ENCODE measurements around the gene DAZAP2.
A peak's percentile ranks its signal among the peaks of the same experiment; 100 is the strongest.
"Not testable (repeated sequence)": the region's sequence is repeated elsewhere in the genome, so short reads cannot be mapped to it uniquely, and the experiment has no call there.

DAZAP2 gene

GRCh38 chr12:51264297-51264696, 25.7 kb downstream of the DAZAP2 start:
- Histone ChIP-seq H3K9ac (ENCODE audit: low read length in 5 of 5) (no peak overlapping the region), H3K36me3 (ENCODE audit: control insufficient read depth in 5 of 5, insufficient read depth in 5 of 5, low read length in 5 of 5) (no peaks in the 10 kb centered on the region), H3K4me1 (ENCODE audit: control insufficient read depth in 5 of 5, insufficient read depth in 5 of 5, low read length in 5 of 5) (peaks cover 0 to 9% (median 4%) of the 10 kb centered on the region in 5 donors), H3K27me3 (ENCODE audit: control insufficient read depth in 5 of 5, insufficient read depth in 4 of 5, low read length in 5 of 5) (no peaks in the 10 kb centered on the region), H3K27ac (ENCODE audit: low read depth, low read length) (no peak overlapping the region), H3K9me3 (ENCODE audit: control insufficient read depth in 5 of 5, low read length in 5 of 5) (no peaks in the 10 kb centered on the region), H3K4me3 (ENCODE audit: low read depth in 1 of 5, low read length in 5 of 5) (no peak overlapping the region)

- Histone ChIP-seq H3K4me1 (ENCODE audit: control insufficient read depth in 5 of 5, insufficient read depth in 5 of 5, low read length in 5 of 5) (peaks cover 0 to 13% (median 7%) of the 10 kb centered on the region in 5 donors), H3K4me3 (ENCODE audit: low read depth in 1 of 5, low read length in 5 of 5) (no peak overlapping the region), H3K36me3 (ENCODE audit: control insufficient read depth in 5 of 5, insufficient read depth in 5 of 5, low read length in 5 of 5) (no peaks in the 10 kb centered on the region), H3K9me3 (ENCODE audit: control insufficient read depth in 5 of 5, low read length in 5 of 5) (no peaks in the 10 kb centered on the region), H3K27me3 (ENCODE audit: control insufficient read depth in 5 of 5, insufficient read depth in 4 of 5, low read length in 5 of 5) (no peaks in the 10 kb centered on the region), H3K27ac (ENCODE audit: low read depth, low read length) (no peak overlapping the region), H3K9ac (ENCODE audit: low read length in 5 of 5) (no peak overlapping the region)
Observed at GRCh38 chr12:51265024-51265423, 26.4 kb downstream of the DAZAP2 start.

- H3K27me3 ChIP-seq (ENCODE audit: control insufficient read depth in 5 of 5, insufficient read depth in 4 of 5, low read length in 5 of 5): peaks cover 0 to 10% (median 5%) of the 10 kb centered on the region in 5 donors
- H3K4me1 ChIP-seq (ENCODE audit: control insufficient read depth in 5 of 5, insufficient read depth in 5 of 5, low read length in 5 of 5): peaks cover 4 to 23% (median 16%) of the 10 kb centered on the region in 5 donors
- H3K9me3 ChIP-seq (ENCODE audit: control insufficient read depth in 5 of 5, low read length in 5 of 5): no peaks in the 10 kb centered on the region
- H3K4me3 ChIP-seq (ENCODE audit: low read depth in 1 of 5, low read length in 5 of 5): peak overlapping the region; percentile 22 to 76 (median 73)
- H3K9ac ChIP-seq (ENCODE audit: low read length in 5 of 5): peak overlapping the region in 2 of 5 donors; percentile 4 to 43
- no peak overlapping the region for H3K27ac ChIP-seq (ENCODE audit: low read depth, low read length)
- no peaks in the 10 kb centered on the region for H3K36me3 ChIP-seq (ENCODE audit: control insufficient read depth in 5 of 5, insufficient read depth in 5 of 5, low read length in 5 of 5)
Observed at GRCh38 chr12:51269174-51270066, 30.8 kb downstream of the DAZAP2 start.

GRCh38 chr12:51270067-51270950, 31.7 kb downstream of the DAZAP2 start, which contains the start of gene SMAGP:
Gene SMAGP, minus strand, starts transcription at chr12:51270415. Its CDS starts 1,137 bp downstream, at chr12:51269278.
- H3K27me3 ChIP-seq (ENCODE audit: control insufficient read depth in 5 of 5, insufficient read depth in 4 of 5, low read length in 5 of 5): peaks cover 0 to 10% (median 5%) of the 10 kb centered on the region in 5 donors
- peaks cover 4 to 23% (median 16%) of the 10 kb centered on the region in 5 donors for H3K4me1 ChIP-seq (ENCODE audit: control insufficient read depth in 5 of 5, insufficient read depth in 5 of 5, low read length in 5 of 5)
- peak within 1 kb of the TSS; percentile 63 to 76 (median 73) for H3K4me3 ChIP-seq (ENCODE audit: low read depth in 1 of 5, low read length in 5 of 5)
- no peaks in the 10 kb centered on the region for H3K9me3 ChIP-seq (ENCODE audit: control insufficient read depth in 5 of 5, low read length in 5 of 5)
- H3K27ac ChIP-seq (ENCODE audit: low read depth, low read length): peak within 1 kb of the TSS; percentile 69
- no peaks in the 10 kb centered on the region for H3K36me3 ChIP-seq (ENCODE audit: control insufficient read depth in 5 of 5, insufficient read depth in 5 of 5, low read length in 5 of 5)
- peak within 1 kb of the TSS; percentile 32 to 74 (median 59) for H3K9ac ChIP-seq (ENCODE audit: low read length in 5 of 5)

- Histone ChIP-seq H3K27me3 (ENCODE audit: control insufficient read depth in 5 of 5, insufficient read depth in 4 of 5, low read length in 5 of 5) (peaks cover 0 to 10% (median 5%) of the 10 kb centered on the region in 5 donors), H3K36me3 (ENCODE audit: control insufficient read depth in 5 of 5, insufficient read depth in 5 of 5, low read length in 5 of 5) (no peaks in the 10 kb centered on the region), H3K9ac (ENCODE audit: low read length in 5 of 5) (peak overlapping the region; percentile 32 to 74 (median 59)), H3K4me3 (ENCODE audit: low read depth in 1 of 5, low read length in 5 of 5) (peak overlapping the region; percentile 63 to 76 (median 73)), H3K27ac (ENCODE audit: low read depth, low read length) (peak overlapping the region; percentile 69), H3K9me3 (ENCODE audit: control insufficient read depth in 5 of 5, low read length in 5 of 5) (no peaks in the 10 kb centered on the region), H3K4me1 (ENCODE audit: control insufficient read depth in 5 of 5, insufficient read depth in 5 of 5, low read length in 5 of 5) (peaks cover 4 to 23% (median 16%) of the 10 kb centered on the region in 5 donors)
Observed at GRCh38 chr12:51270951-51271518, 32.4 kb downstream of the DAZAP2 start.

GRCh38 chr12:51272810-51273209, 34.2 kb downstream of the DAZAP2 start:
- not testable (repeated sequence) for H3K36me3 ChIP-seq (ENCODE audit: control insufficient read depth in 5 of 5, insufficient read depth in 5 of 5, low read length in 5 of 5); H3K9ac ChIP-seq (ENCODE audit: low read length in 5 of 5); H3K4me3 ChIP-seq (ENCODE audit: low read depth in 1 of 5, low read length in 5 of 5); H3K9me3 ChIP-seq (ENCODE audit: control insufficient read depth in 5 of 5, low read length in 5 of 5); H3K27ac ChIP-seq (ENCODE audit: low read depth, low read length)
- peaks cover 4 to 23% (median 16%) of the 10 kb centered on the region in 5 donors for H3K4me1 ChIP-seq (ENCODE audit: control insufficient read depth in 5 of 5, insufficient read depth in 5 of 5, low read length in 5 of 5)
- peaks cover 0 to 10% (median 5%) of the 10 kb centered on the region in 5 donors for H3K27me3 ChIP-seq (ENCODE audit: control insufficient read depth in 5 of 5, insufficient read depth in 4 of 5, low read length in 5 of 5)

GRCh38 chr12:51275088-51275487, 36.5 kb downstream of the DAZAP2 start:
- H3K9ac ChIP-seq (ENCODE audit: low read length in 5 of 5): no peak overlapping the region
- H3K4me3 ChIP-seq (ENCODE audit: low read depth in 1 of 5, low read length in 5 of 5): no peak overlapping the region
- H3K4me1 ChIP-seq (ENCODE audit: control insufficient read depth in 5 of 5, insufficient read depth in 5 of 5, low read length in 5 of 5): peaks cover 4 to 10% (median 8%) of the 10 kb centered on the region in 5 donors
- no peaks in the 10 kb centered on the region for H3K9me3 ChIP-seq (ENCODE audit: control insufficient read depth in 5 of 5, low read length in 5 of 5)
- H3K27ac ChIP-seq (ENCODE audit: low read depth, low read length): no peak overlapping the region
- H3K36me3 ChIP-seq (ENCODE audit: control insufficient read depth in 5 of 5, insufficient read depth in 5 of 5, low read length in 5 of 5): no peaks in the 10 kb centered on the region
- peaks cover 0 to 10% (median 5%) of the 10 kb centered on the region in 5 donors for H3K27me3 ChIP-seq (ENCODE audit: control insufficient read depth in 5 of 5, insufficient read depth in 4 of 5, low read length in 5 of 5)

- Histone ChIP-seq H3K9me3 (ENCODE audit: control insufficient read depth in 5 of 5, low read length in 5 of 5) (no peaks in the 10 kb centered on the region), H3K27me3 (ENCODE audit: control insufficient read depth in 5 of 5, insufficient read depth in 4 of 5, low read length in 5 of 5) (no peaks in the 10 kb centered on the region), H3K27ac (ENCODE audit: low read depth, low read length) (no peak overlapping the region), H3K4me1 (ENCODE audit: control insufficient read depth in 5 of 5, insufficient read depth in 5 of 5, low read length in 5 of 5) (no peaks in the 10 kb centered on the region), H3K36me3 (ENCODE audit: control insufficient read depth in 5 of 5, insufficient read depth in 5 of 5, low read length in 5 of 5) (peaks cover 0 to 3% (median 0%) of the 10 kb centered on the region in 5 donors), H3K4me3 (ENCODE audit: low read depth in 1 of 5, low read length in 5 of 5) (no peak overlapping the region), H3K9ac (ENCODE audit: low read length in 5 of 5) (no peak overlapping the region)
Observed at GRCh38 chr12:51281202-51281924, 42.7 kb downstream of the DAZAP2 start.

- Histone ChIP-seq H3K4me3 (ENCODE audit: low read depth in 1 of 5, low read length in 5 of 5) (no peak overlapping the region), H3K9ac (ENCODE audit: low read length in 5 of 5) (no peak overlapping the region), H3K27me3 (ENCODE audit: control insufficient read depth in 5 of 5, insufficient read depth in 4 of 5, low read length in 5 of 5) (no peaks in the 10 kb centered on the region), H3K36me3 (ENCODE audit: control insufficient read depth in 5 of 5, insufficient read depth in 5 of 5, low read length in 5 of 5) (peaks cover 0 to 3% (median 0%) of the 10 kb centered on the region in 5 donors), H3K4me1 (ENCODE audit: control insufficient read depth in 5 of 5, insufficient read depth in 5 of 5, low read length in 5 of 5) (no peaks in the 10 kb centered on the region), H3K9me3 (ENCODE audit: control insufficient read depth in 5 of 5, low read length in 5 of 5) (no peaks in the 10 kb centered on the region), H3K27ac (ENCODE audit: low read depth, low read length) (no peak overlapping the region)
Observed at GRCh38 chr12:51285843-51286242, 47.2 kb downstream of the DAZAP2 start.

All from subcutaneous abdominal adipose tissue (tissue), 5 donors.